Measurements from ENCODE around the gene NR2F6. TPM values are rescaled to one million over a fixed set of nuclear protein-coding genes. Genes with fewer than 3 reads are reported as not detected.

NR2F6 gene
- total and polyA plus RNA-seq, 2 experiments from 2014 or later = 64.0 to 209 TPM

DNA sequence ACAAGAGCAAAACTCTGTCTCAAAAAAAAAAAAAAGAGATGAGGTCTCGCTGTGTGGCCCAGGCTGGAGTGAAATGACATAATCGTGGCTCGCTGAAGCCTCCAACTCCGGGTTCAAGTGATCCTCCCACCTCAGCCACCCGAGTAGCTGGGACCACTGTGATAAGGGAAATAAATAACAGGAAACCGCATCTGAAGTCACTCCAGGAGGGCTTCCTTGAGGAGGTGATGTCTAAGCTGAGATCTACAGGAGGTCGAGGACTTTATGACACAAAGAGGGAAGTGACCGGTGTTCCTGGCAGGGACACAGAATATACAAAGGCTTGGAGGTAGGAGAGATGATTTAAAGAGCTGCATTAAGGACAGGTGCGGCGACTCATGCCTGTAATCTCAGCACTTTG lies 8.9 kb upstream of the NR2F6 start:
- Mint-ChIP-seq H3K27ac (no peak overlapping the region), H3K9me3 (peaks cover 11% of the 10 kb centered on the region; the same call in 2 of the 3 replicates), H3K36me3 (ENCODE audit: low read depth) (peaks cover 34% of the 10 kb centered on the region), H3K27me3 (ENCODE audit: insufficient read depth, low read depth, poor library complexity) (peaks cover 13% of the 10 kb centered on the region), H3K4me3 (no peak overlapping the region), H3K4me1 (no peaks in the 10 kb centered on the region)
- TF ChIP-seq NANOG (IDR thresholded peaks at IDR 0.05; ENCODE audit: borderline replicate concordance) = no peak
- no peak for TF ChIP-seq CREB1 (CRISPR knock-in tag; IDR thresholded peaks at IDR 0.05; ENCODE audit: low read depth)
- TF ChIP-seq ZNF331 (CRISPR knock-in tag; IDR thresholded peaks at IDR 0.05; ENCODE audit: low read depth) = no peak
- TF ChIP-seq ZNF114 (CRISPR knock-in tag; IDR thresholded peaks at IDR 0.05) = no peak
- no peak for TF ChIP-seq EZH2 (IDR thresholded peaks at IDR 0.05; ENCODE audit: low read depth, unreplicated experiment)
- TF ChIP-seq, protein P1, sequence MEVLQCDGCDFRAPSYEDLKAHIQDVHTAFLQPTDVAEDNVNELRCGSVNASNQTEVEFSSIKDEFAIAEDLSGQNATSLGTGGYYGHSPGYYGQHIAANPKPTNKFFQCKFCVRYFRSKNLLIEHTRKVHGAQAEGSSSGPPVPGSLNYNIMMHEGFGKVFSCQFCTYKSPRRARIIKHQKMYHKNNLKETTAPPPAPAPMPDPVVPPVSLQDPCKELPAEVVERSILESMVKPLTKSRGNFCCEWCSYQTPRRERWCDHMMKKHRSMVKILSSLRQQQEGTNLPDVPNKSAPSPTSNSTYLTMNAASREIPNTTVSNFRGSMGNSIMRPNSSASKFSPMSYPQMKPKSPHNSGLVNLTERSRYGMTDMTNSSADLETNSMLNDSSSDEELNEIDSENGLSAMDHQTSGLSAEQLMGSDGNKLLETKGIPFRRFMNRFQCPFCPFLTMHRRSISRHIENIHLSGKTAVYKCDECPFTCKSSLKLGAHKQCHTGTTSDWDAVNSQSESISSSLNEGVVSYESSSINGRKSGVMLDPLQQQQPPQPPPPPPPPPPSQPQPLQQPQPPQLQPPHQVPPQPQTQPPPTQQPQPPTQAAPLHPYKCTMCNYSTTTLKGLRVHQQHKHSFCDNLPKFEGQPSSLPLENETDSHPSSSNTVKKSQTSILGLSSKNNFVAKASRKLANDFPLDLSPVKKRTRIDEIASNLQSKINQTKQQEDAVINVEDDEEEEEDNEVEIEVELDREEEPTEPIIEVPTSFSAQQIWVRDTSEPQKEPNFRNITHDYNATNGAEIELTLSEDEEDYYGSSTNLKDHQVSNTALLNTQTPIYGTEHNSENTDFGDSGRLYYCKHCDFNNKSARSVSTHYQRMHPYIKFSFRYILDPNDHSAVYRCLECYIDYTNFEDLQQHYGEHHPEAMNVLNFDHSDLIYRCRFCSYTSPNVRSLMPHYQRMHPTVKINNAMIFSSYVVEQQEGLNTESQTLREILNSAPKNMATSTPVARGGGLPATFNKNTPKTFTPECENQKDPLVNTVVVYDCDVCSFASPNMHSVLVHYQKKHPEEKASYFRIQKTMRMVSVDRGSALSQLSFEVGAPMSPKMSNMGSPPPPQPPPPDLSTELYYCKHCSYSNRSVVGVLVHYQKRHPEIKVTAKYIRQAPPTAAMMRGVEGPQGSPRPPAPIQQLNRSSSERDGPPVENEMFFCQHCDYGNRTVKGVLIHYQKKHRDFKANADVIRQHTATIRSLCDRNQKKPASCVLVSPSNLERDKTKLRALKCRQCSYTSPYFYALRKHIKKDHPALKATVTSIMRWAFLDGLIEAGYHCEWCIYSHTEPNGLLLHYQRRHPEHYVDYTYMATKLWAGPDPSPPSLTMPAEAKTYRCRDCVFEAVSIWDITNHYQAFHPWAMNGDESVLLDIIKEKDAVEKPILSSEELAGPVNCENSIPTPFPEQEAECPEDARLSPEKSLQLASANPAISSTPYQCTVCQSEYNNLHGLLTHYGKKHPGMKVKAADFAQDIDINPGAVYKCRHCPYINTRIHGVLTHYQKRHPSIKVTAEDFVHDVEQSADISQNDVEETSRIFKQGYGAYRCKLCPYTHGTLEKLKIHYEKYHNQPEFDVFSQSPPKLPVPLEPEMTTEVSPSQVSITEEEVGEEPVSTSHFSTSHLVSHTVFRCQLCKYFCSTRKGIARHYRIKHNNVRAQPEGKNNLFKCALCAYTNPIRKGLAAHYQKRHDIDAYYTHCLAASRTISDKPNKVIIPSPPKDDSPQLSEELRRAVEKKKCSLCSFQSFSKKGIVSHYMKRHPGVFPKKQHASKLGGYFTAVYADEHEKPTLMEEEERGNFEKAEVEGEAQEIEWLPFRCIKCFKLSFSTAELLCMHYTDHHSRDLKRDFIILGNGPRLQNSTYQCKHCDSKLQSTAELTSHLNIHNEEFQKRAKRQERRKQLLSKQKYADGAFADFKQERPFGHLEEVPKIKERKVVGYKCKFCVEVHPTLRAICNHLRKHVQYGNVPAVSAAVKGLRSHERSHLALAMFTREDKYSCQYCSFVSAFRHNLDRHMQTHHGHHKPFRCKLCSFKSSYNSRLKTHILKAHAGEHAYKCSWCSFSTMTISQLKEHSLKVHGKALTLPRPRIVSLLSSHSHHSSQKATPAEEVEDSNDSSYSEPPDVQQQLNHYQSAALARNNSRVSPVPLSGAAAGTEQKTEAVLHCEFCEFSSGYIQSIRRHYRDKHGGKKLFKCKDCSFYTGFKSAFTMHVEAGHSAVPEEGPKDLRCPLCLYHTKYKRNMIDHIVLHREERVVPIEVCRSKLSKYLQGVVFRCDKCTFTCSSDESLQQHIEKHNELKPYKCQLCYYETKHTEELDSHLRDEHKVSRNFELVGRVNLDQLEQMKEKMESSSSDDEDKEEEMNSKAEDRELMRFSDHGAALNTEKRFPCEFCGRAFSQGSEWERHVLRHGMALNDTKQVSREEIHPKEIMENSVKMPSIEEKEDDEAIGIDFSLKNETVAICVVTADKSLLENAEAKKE (CRISPR knock-in tag; IDR thresholded peaks at IDR 0.05) = no peak
- H3K79me2 ChIP-seq (replicated peaks; ENCODE audit: insufficient read depth) = no peaks in the 10 kb centered on the region
- H3K4me2 ChIP-seq = no peak overlapping the region
- H3K27ac ChIP-seq (ENCODE audit: low read depth) = no peak overlapping the region
- no peaks in the 10 kb centered on the region for H3K27me3 ChIP-seq (ENCODE audit: insufficient read depth)
- ATAC-seq (no peak), DNase-seq (ENCODE audit: low spot score) (no peak)
- no peaks in the 10 kb centered on the region for H3K4me1 ChIP-seq (ENCODE audit: insufficient read depth)
- H3K9me2 ChIP-seq (ENCODE audit: insufficient read depth) = no peaks in the 10 kb centered on the region
- H4K20me1 ChIP-seq (replicated peaks; ENCODE audit: insufficient read depth) = no peaks in the 10 kb centered on the region
- H3K36me3 ChIP-seq (ENCODE audit: insufficient read depth) = no peaks in the 10 kb centered on the region; the same call in 1 of the 2 replicates
- no peak overlapping the region for H3K4me3 ChIP-seq
- H3F3A ChIP-seq (replicated peaks; ENCODE audit: low read depth) = no peaks in the 10 kb centered on the region; the same call in 1 of the 2 replicates
- no peak overlapping the region for H2AFZ ChIP-seq

Measured in GM23338 (cell line).